SIG-M5 (cell line): ENCODE results near the gene HBS1L.

Experiments
- DNase-seq: peaks from one replicate; lab custom pipeline; 2025; lab: John Stamatoyannopoulos, UW

HBS1L gene

DNA sequence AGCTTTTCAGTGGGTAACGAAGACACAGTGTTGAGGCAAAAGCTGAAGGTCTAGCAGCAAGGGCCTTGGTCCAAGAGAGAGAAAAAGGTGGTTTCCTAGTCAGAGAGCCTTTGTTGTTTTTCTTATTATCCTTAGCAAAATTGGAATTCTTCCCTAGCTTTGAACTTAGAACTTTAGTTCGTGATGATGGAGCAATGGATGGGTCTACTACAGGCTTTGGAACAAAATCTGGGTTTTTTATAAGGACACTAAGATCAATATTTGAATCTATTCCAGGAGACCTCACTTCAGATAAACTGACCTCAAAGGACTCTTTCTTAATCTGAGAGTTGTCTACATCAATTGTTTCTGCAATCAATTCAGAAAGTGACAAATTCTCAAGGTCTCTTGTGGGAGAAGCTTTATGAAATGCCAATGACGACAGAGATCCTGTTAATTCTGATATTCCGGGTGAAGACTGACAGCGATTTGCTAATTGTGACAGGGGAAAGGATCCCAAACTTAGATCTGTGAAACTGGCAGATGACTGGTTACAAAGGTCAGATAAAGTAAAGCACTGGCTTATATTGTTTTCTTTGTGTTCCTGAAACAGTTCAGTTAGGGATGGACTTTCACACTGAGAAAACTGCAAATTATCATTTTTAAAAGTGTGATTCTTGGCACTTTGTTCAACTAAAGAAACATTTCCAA lies 17.7 kb downstream of the HBS1L start:
- no peak for DNase-seq

GRCh38 chr6:135033238-135033637 lies 21.4 kb downstream of the HBS1L start:
- DNase-seq = no peak

- no peak for DNase-seq
Observed at GRCh38 chr6:135030532-135031178, 24.0 kb downstream of the HBS1L start.

GRCh38 chr6:135030056-135030473 lies 24.6 kb downstream of the HBS1L start:
- DNase-seq = no peak

GRCh38 chr6:135025775-135026174 lies 28.8 kb downstream of the HBS1L start:
- DNase-seq = no peak

DNA sequence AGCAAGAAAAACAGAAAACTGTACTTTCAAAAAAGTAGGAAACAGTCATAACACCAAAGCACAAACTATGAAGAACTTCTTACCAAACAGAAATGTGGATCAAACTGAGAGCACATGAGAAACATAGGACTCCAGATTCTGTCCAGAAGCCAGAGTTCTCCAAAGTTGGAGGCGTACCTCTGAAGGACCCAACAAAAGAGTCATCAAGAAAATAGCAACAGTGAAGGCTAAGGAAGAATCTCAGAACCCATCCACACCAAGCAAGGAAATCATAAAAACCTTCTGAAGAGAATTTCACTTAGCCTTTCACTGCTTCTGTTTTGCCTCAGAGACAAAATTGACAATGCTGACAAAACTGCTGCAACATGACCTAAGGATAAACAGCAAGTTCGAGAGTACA lies 29.4 kb downstream of the HBS1L start:
- DNase-seq = no peak

DNA sequence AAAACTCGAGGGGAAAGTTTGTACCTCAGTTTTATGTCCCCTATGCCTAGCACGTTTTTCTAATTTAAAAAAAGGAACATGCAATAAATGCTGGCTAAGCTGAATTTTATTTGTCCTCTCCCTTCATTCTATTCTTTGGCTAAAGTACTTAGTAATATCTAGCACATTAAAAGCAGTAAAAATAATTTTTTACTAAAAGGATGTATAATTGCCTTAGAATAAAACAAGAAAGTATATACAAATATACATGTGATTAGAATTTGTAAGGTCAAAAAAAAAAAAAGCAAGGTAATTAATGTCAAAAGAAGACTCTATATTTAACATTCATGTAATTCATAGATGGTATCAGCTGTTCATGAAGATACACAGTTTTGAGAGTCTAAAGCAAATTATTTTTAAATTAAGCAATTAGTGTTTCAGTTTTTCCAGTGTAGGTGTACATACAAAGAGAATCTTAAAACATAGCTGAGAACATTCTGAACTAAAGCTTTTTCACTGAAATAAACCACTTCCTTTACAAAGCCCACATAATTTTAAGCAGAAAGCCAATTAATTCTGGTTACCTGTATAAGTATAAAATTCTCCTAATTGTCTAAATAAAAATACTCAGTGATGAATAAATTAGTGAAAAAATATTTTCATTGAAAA lies 32.4 kb downstream of the HBS1L start:
- DNase-seq = no peak

- DNase-seq = no peak
Observed at GRCh38 chr6:135021310-135022049, 33.1 kb downstream of the HBS1L start.

DNA sequence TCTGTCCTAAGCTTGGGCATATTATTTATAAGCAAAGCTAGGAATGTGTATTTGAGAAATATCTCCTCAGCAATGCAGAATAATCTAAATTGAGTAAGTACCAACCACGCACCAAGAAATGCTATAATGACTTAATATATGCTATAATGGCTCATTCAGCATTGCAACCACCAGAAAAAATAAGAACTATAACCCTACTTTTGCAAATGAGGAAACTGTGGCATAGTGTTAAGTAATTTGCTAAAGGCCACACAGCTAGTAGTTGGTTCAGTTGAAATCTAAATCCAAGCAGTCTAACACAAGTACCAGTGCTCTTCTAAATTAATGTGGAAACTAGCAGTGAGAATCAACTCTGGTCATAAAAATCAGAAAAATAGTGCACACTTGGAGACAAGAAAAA lies 35.7 kb downstream of the HBS1L start:
- DNase-seq = no peak

- no peak for DNase-seq
Observed at GRCh38 chr6:135018052-135018451, 36.6 kb downstream of the HBS1L start.

DNA sequence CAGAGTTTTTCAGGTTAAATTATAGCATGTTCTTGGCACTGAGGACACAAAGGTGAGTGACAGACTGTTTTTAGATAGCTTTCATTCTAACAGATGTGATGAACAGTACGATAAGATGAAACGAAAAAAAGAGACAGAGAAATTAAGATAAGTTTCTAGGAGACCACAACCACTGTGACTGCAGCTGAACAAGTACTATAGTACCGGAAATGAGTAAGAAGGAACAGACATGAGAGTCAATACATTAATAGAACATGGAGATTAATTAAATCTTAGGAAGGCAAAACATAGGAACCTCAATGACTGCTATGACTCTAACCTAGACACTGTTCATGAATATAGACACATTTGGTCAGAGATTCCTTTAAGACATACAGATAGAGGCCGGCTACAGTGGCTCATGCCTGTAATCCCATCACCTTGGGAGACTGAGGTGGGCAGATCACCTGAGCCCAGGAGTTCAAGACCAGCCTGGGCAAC lies 40.2 kb downstream of the HBS1L start:
- DNase-seq = no peak

GRCh38 chr6:135013211-135013610 lies 41.4 kb downstream of the HBS1L start:
- no peak for DNase-seq

DNA sequence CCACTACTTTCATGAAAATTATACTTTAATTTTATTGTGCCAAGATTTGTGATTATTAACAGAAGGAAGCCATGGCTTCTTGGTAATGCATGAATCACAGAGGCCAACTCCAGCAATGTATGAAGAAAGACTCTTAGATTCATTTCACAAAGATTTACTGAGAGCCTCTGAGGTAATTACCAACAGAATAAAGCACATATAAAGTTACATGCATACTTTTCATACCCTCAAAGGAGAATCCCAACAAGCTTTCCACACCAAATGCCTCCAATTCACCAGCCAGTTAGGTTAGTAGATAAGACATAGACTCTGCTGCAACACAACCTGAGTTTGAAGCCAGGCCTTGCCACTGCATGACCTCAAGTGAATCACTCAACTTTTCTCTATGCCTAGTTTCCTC lies 41.9 kb downstream of the HBS1L start:
- no peak for DNase-seq

- DNase-seq = no peak
Observed at GRCh38 chr6:135012349-135012748, 42.3 kb downstream of the HBS1L start.

DNA sequence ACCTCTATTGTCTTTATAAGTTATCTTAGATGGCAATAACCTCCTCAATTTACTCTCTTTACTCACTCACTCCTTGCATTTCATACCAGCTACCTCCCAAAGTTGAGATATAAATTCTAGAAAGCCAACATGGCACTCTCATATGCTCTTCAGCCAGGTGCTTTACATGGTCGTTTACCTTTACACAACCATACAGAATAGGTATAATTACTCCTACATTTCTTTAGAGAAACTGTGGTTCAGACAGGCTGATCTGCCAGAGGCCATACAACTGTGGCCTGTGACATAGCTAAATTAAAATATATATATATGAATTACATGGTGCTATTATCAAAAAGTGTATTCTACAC lies 45.7 kb downstream of the HBS1L start:
- DNase-seq = no peak

- DNase-seq = no peak
Observed at GRCh38 chr6:135008072-135008940, 46.3 kb downstream of the HBS1L start.

- no peak for DNase-seq
Observed at GRCh38 chr6:135006386-135006914, 48.2 kb downstream of the HBS1L start.

DNA sequence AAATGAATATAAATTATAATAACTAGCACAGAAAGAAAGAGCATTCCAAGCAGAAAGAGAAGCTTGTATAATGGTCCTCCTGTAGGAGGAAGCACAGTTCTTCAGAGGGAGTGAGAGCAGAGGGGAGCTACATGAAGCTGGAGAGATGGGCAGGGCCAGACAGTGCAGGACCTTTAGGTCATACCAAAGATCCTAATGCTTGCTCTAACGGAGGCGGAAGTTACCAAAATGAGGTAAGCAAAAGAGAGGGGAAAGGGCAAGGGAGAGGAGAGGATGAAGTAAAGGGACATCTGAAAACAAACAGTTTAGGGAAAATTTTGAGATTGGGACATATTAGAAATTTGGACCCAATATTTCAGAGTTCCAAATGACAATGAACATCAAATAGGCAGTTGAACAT lies 50.2 kb downstream of the HBS1L start:
- no peak for DNase-seq

GRCh38 chr6:135002974-135003703 lies 51.5 kb downstream of the HBS1L start:
- DNase-seq = no peak

DNA sequence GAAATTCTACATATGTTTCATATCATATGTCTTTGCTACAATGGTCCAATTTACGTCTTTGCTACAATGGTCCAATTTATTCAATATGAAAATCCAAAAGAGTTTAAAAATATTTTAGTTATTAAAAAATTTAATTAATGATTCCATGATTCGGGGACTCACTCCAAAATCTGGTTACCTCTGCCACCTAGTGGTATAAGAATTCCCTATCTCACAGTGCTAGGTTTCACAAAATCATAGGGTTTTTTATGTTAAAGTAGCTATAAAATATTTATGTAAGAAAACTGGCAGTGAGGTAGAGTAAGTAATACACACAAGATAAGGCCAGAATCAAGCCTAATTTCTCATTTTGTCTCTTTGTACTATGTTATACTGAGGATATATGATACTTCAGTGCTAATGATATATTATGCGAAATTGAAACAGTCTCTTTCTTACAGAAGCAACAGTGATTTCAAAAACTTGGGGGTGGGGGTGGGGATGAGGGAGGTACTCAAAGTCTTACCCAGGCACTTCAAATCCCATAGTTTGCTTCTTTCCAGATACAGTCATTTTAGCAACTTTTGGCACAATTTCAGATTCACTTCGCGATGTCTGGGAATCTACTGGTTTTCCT lies 52.3 kb downstream of the HBS1L start:
- DNase-seq = no peak
